Measurements from ENCODE around the gene SGSM2.

- TF ChIP-seq CTCF (IDR thresholded peaks at IDR 0.05) (no peak), EZH2 (IDR thresholded peaks at IDR 0.05; ENCODE audit: borderline replicate concordance, insufficient read depth, low read depth, low read length, poor library complexity, severe bottlenecking) (no peak)
Measured at GRCh38 chr17:2319051-2319450, 18.2 kb upstream of the SGSM2 start.
